GM12872 (cell line): ENCODE results near the gene AHCYL2.

Experiments used
- TF ChIP-seq, protein P1 (sequence below): IDR thresholded peaks from 3 replicates; pipeline ENCODE4 v1.5.1; 2011; ENCODE audit warnings: low read depth, mild to moderate bottlenecking, low read length, moderate library complexity; ENCODE audit not compliant: insufficient read depth

Gene AHCYL2

DNA sequence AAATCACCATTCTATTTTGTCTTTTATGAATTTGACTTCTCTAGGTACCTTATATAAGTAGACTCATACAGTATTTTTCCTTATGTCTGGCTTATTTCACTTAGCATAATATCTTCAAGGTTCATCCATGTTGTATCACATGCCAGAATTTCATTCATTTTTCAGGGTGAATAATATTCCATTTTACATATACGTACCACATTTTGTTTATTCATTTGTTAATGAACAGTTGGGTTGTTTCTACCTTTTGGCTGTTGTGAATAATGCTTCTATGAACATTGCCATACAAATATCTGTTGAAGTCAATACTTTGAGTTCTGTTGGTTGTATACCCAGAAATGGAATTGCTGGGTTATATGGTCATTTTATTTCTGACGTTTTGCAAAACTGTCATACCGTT, 20.7 kb downstream of the AHCYL2 start:
- TF ChIP-seq, protein P1, sequence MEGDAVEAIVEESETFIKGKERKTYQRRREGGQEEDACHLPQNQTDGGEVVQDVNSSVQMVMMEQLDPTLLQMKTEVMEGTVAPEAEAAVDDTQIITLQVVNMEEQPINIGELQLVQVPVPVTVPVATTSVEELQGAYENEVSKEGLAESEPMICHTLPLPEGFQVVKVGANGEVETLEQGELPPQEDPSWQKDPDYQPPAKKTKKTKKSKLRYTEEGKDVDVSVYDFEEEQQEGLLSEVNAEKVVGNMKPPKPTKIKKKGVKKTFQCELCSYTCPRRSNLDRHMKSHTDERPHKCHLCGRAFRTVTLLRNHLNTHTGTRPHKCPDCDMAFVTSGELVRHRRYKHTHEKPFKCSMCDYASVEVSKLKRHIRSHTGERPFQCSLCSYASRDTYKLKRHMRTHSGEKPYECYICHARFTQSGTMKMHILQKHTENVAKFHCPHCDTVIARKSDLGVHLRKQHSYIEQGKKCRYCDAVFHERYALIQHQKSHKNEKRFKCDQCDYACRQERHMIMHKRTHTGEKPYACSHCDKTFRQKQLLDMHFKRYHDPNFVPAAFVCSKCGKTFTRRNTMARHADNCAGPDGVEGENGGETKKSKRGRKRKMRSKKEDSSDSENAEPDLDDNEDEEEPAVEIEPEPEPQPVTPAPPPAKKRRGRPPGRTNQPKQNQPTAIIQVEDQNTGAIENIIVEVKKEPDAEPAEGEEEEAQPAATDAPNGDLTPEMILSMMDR, result no peak

DNA sequence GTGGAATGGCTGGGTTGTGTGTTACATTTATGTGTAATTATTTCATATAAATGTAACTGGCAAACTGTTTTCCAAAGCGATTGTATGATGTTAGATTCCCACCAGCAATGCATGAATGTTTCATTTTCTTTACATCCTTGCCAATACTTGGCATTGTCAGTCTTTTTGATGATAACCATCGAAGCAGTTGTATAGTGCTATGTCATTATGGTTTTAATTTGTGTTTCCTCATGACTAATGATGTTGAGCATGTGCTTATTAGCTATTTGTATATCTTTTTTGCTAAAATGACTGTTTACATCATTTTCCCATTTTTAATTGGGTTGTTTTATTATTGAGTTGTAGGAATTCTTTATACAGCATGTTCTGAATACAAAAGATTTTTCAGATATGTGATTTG, 22.3 kb downstream of the AHCYL2 start:
- TF ChIP-seq, protein P1, result no peak

DNA sequence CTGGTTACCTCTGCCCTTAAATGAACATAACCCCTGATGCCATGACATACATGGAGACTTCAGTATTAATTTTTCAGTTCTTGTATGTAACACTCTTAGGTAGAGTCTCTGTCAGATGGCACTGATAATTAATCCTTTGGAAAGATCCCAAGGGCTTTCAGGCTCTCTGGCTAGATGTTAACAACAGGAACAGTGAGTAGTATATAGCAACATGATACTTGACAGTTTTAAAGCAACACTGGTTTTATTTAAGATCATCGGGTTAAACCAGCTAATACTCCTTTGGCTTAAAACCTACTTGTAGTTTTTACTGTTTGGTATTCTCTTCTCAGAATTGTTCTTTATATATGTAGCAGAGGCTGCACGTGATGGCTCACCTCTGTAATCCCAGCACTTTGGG, 27.3 kb downstream of the AHCYL2 start:
- TF ChIP-seq, protein P1, result no peak

DNA sequence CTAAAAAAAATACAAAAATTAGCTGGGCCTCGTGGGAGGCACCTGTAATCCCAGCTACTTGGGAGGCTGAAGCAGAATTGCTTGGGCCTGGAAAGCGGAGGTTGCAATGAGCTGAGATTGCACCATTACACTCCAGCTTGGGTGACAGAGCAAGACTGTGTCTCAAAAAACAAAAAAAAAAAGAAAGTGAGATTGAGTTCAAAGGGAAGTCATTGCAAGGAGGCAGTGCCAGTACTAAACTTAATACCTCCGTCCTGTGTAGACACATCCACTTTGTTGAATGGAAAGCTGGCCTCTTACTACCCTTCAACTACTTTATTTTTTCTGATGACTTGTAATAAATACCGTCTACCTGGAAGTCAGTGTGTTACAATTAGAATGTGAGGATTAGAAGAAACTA, 31.0 kb downstream of the AHCYL2 start:
- TF ChIP-seq, protein P1, result no peak

DNA sequence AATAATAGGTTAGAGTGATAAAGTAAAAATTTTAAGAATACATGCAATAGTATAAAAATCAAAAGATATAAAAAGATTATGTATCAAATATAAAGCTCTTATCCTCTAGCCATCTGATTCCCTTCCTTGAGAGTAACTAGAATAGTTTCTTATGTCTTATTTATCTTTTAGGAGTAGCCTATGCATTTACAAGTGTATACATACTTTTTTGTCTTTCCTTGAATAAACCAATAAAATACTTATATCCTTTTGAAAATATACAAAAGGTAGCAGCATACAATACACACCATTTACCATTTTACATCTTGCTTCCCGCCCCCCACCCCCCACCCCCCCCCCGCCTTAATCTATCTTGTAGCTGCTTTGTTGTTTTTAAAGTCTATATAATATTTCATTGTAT, 31.4 kb downstream of the AHCYL2 start:
- TF ChIP-seq, protein P1, result no peak

DNA sequence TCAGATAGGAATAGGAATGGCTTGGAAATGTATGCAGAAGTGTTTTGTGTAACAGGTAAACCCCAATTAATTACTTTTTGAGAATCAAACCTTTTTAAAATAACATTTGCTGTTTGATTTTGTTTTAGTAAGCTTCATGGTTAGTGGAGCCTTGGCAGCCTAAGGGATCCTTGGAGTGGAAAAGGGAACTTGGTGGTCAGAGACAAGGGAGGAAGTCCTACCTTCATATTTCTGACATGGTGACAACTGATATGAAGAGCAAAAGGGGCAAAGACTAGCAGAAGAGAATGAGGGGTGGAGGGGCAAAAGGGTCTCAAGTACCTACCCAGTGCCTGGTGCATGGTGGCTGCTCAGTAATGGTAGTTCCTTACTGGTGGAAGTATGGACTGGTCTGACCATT, 32.3 kb downstream of the AHCYL2 start:
- TF ChIP-seq, protein P1, result no peak

DNA sequence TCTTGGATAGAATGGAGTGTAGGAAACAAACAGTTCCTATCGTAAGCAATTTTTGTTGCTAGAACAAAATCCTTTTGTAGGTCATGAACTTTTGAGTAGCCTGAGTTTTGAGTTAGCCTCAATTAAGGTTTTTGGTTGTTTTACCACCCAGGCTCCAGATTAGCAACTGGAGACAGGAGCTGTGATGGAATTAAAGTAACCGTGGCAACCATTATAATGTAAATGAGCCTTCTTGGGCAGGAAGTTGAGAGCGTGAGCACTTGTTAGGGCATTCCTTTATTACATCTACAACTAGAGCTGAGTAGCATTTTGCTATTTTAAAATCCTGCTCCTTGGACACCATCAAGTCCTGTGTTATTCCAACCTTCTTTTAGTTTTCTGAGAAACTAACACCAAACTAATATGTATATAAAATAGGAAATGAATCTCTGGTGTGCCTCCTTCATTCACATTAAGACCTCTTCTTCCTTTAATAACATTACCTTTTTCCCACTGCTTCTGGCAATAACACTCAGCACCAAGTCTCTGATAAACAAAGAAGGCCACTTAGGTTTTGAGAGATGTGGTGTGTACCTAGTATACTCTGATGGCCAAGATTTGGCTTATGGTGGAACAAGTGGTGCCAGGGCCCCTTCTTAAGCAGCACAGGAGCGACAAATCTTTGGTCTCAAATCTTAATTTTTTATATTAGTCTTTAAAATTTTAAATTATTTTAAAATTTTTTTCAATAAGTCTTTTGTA, 34.0 kb downstream of the AHCYL2 start:
- TF ChIP-seq, protein P1, result no peak
